Mesenchymal stem cell (in vitro differentiated cells and primary cell): ENCODE data around the gene ACACA.
"Not testable (repeated sequence)": the region's sequence is repeated elsewhere in the genome, so short reads cannot be mapped to it uniquely, and the experiment has no call there.

Experiments used
- DNase-seq: peaks from one replicate; pipeline ENCODE4 v3.0.0-alpha.2; 2013
- H2AFZ ChIP-seq: one replicate; pipeline ENCODE4 v1.6.1; 2013; ENCODE audit warnings: low read depth, mild to moderate bottlenecking, control low read depth, inconsistent platforms, low read length, moderate library complexity
- H2AK5ac ChIP-seq: 2 replicates; pipeline ENCODE4 v1.6.1; 2013; ENCODE audit warnings: low read length, moderate library complexity, mild to moderate bottlenecking, inconsistent platforms; ENCODE audit not compliant: severe bottlenecking
- H2BK120ac ChIP-seq: one replicate; pipeline ENCODE4 v1.6.1; 2013; ENCODE audit warnings: low read depth, mild to moderate bottlenecking, inconsistent platforms, low read length, moderate library complexity
- H2BK12ac ChIP-seq, 2 experiments: one replicate each; pipeline ENCODE4 v1.6.1; 2013; ENCODE audit warnings: inconsistent platforms in 2 of 2, low read length in 2 of 2, mild to moderate bottlenecking in 2 of 2, moderate library complexity in 2 of 2, control low read depth in 1 of 2
- H2BK15ac ChIP-seq: one replicate; pipeline ENCODE4 v1.6.1; 2013; ENCODE audit warnings: mild to moderate bottlenecking, low read depth, inconsistent platforms; ENCODE audit not compliant: poor library complexity, severe bottlenecking
- H2BK5ac ChIP-seq: 2 replicates; pipeline ENCODE4 v1.6.1; 2013; ENCODE audit warnings: low read depth, mild to moderate bottlenecking, low read length, control low read depth, inconsistent platforms; ENCODE audit not compliant: poor library complexity, severe bottlenecking
- H3K14ac ChIP-seq, 2 experiments: one replicate each; pipeline ENCODE4 v1.6.1; 2013; ENCODE audit warnings: inconsistent platforms in 2 of 2, low read length in 2 of 2, control low read depth in 1 of 2, mild to moderate bottlenecking in 1 of 2, moderate library complexity in 1 of 2
- H3K18ac ChIP-seq, 2 experiments: one replicate each; pipeline ENCODE4 v1.6.1; 2013; ENCODE audit warnings: inconsistent platforms in 2 of 2, low read length in 2 of 2, control low read depth in 1 of 2, low read depth in 1 of 2, mild to moderate bottlenecking in 1 of 2
- H3K23ac ChIP-seq, 2 experiments: one replicate each; pipeline ENCODE4 v1.6.1; 2013; ENCODE audit warnings: inconsistent platforms in 2 of 2, low read length in 2 of 2, mild to moderate bottlenecking in 2 of 2, moderate library complexity in 2 of 2, control low read depth in 1 of 2
- H3K27ac ChIP-seq: 2 replicates; pipeline ENCODE4 v1.5.1; 2013; ENCODE audit warnings: mild to moderate bottlenecking, moderate library complexity, low read length, control low read depth, inconsistent platforms; ENCODE audit not compliant: poor library complexity, severe bottlenecking
- H3K27me3 ChIP-seq, 2 experiments: 2 replicates each; pipeline versions ENCODE4 v1.6.1 to v1.7.0; 2013; ENCODE audit warnings: low read length in 2 of 2, mild to moderate bottlenecking in 2 of 2, moderate library complexity in 2 of 2, control low read depth in 1 of 2, inconsistent platforms in 1 of 2; ENCODE audit not compliant: control insufficient read depth in 1 of 2, insufficient read depth in 1 of 2
- H3K36me3 ChIP-seq, 2 experiments: 2 replicates each; pipeline versions ENCODE4 v1.6.1 to v1.7.0; 2013; ENCODE audit warnings: low read length in 2 of 2, control low read depth in 1 of 2, inconsistent platforms in 1 of 2, low read depth in 1 of 2, mild to moderate bottlenecking in 1 of 2; ENCODE audit not compliant: insufficient read depth in 2 of 2, control insufficient read depth in 1 of 2
- H3K4ac ChIP-seq, 2 experiments: one replicate each; pipeline ENCODE4 v1.6.1; 2013; ENCODE audit warnings: inconsistent platforms in 2 of 2, low read length in 2 of 2, mild to moderate bottlenecking in 2 of 2, moderate library complexity in 2 of 2, control low read depth in 1 of 2, low read depth in 1 of 2
- H3K4me1 ChIP-seq: 2 replicates; pipeline ENCODE4 v1.6.1; 2013; ENCODE audit warnings: low read depth, low read length, control low read depth; ENCODE audit not compliant: control insufficient read depth, insufficient read depth
- H3K4me2 ChIP-seq: 2 replicates; pipeline ENCODE4 v1.6.1; 2013; ENCODE audit warnings: low read length, mild to moderate bottlenecking, inconsistent platforms; ENCODE audit not compliant: poor library complexity, severe bottlenecking
- H3K4me3 ChIP-seq, 2 experiments: 2 replicates each; pipeline versions ENCODE4 v1.5.1 to v1.7.0; 2013; ENCODE audit warnings: low read length in 2 of 2, mild to moderate bottlenecking in 2 of 2, control low read depth in 1 of 2, low read depth in 1 of 2; ENCODE audit not compliant: insufficient read depth in 1 of 2
- H3K79me1 ChIP-seq: replicated peaks from 2 replicates; pipeline ENCODE4 v1.6.1; 2013; ENCODE audit warnings: mild to moderate bottlenecking, control low read depth, low read length, inconsistent platforms; ENCODE audit not compliant: poor library complexity, severe bottlenecking
- H3K9ac ChIP-seq: 2 replicates; pipeline ENCODE4 v1.7.0; 2013; ENCODE audit warnings: mild to moderate bottlenecking, low read length, moderate library complexity
- H3K9me3 ChIP-seq: 2 replicates; pipeline ENCODE4 v1.7.0; 2013; ENCODE audit warnings: mild to moderate bottlenecking, low read length; ENCODE audit not compliant: control insufficient read depth
- H4K8ac ChIP-seq: one replicate; pipeline ENCODE4 v1.6.1; 2013; ENCODE audit warnings: inconsistent platforms, mild to moderate bottlenecking, low read length, moderate library complexity
- H4K91ac ChIP-seq: one replicate; pipeline ENCODE4 v1.6.1; 2013; ENCODE audit warnings: mild to moderate bottlenecking, low read length, inconsistent platforms
- WGBS: methylation state at CpG from one replicate; pipeline ENCODE4 v1.1.7; 2013; ENCODE audit warnings: mixed read lengths; 5-methylcytosine and 5-hydroxymethylcytosine counted together

The ACACA gene

DNA sequence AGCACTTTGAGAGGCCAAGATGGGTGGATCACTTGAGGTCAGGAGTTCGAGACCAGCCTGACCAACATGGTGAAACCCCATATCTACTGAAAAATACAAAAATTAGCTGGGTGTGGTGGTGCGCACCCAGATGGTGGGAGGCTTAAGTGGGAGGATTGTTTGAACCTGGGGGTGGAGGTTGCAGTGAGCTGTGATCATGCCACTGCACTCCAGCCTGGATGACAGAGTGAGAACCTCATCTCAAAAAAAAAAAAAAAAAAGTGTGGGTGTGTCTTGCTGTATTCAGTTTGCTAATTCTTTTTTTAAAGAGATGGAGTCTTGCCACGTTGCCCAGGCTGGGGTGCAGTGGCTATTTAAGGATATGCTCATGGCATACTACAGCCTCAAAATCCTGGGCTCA lies 333.2 kb downstream of the ACACA start:
- H3K14ac ChIP-seq, H3K9ac ChIP-seq, H3K18ac ChIP-seq, H3K4me2 ChIP-seq, H2BK5ac ChIP-seq, H4K91ac ChIP-seq, H3K4me1 ChIP-seq, H3K79me1 ChIP-seq, DNase-seq, H2AK5ac ChIP-seq, H3K9me3 ChIP-seq, H3K4ac ChIP-seq, H2AFZ ChIP-seq, H3K4me3 ChIP-seq, H3K27ac ChIP-seq, H3K23ac ChIP-seq, H3K36me3 ChIP-seq, H2BK15ac ChIP-seq, H2BK12ac ChIP-seq, H2BK120ac ChIP-seq, H4K8ac ChIP-seq: not testable (repeated sequence)
- peaks cover 0 to 11% of the 10 kb centered on the region in 2 experiments for H3K27me3 ChIP-seq
- WGBS = 73% methylated on average over 3 of the region's 3 CpGs

- no peak overlapping the region for H2BK12ac ChIP-seq
- no peak overlapping the region for H3K9ac ChIP-seq
- DNase-seq = no peak
- no peak overlapping the region for H2BK120ac ChIP-seq
- H3K79me1 ChIP-seq = no peaks in the 10 kb centered on the region
- H2AK5ac ChIP-seq = no peak overlapping the region
- no peak overlapping the region for H3K27ac ChIP-seq
- no peak overlapping the region for H3K23ac ChIP-seq
- WGBS = 86% methylated on average over 2 of the region's 3 CpGs
- no peak overlapping the region for H4K8ac ChIP-seq
- H3K4me3 ChIP-seq = no peak overlapping the region
- no peaks in the 10 kb centered on the region for H3K9me3 ChIP-seq
- H2AFZ ChIP-seq = no peak overlapping the region
- H3K36me3 ChIP-seq = no peaks in the 10 kb centered on the region
- no peak overlapping the region for H2BK5ac ChIP-seq
- H3K4me2 ChIP-seq = no peak overlapping the region
- no peak overlapping the region for H3K18ac ChIP-seq
- no peak overlapping the region for H4K91ac ChIP-seq
- no peak overlapping the region for H2BK15ac ChIP-seq
- no peak overlapping the region for H3K4ac ChIP-seq
- H3K14ac ChIP-seq = no peak overlapping the region
- H3K4me1 ChIP-seq = peaks cover 9% of the 10 kb centered on the region
- H3K27me3 ChIP-seq = peaks cover 33 to 52% of the 10 kb centered on the region in 2 experiments
These were observed 337.5 kb downstream of the ACACA start for GRCh38 chr17:37069087-37069486.

- H2BK15ac ChIP-seq = no peak overlapping the region
- H3K18ac ChIP-seq = peak overlapping the region in 1 of 2 experiments; percentile 37
- no peak overlapping the region for H3K4me2 ChIP-seq
- H4K8ac ChIP-seq = no peak overlapping the region
- no peaks in the 10 kb centered on the region for H3K9me3 ChIP-seq
- no peak overlapping the region for H2AFZ ChIP-seq
- H2AK5ac ChIP-seq = no peak overlapping the region
- H3K27me3 ChIP-seq = peaks cover 34 to 57% of the 10 kb centered on the region in 2 experiments
- WGBS = 85% methylated on average over 8 of the region's 10 CpGs
- no peak overlapping the region for H2BK12ac ChIP-seq
- H3K9ac ChIP-seq = no peak overlapping the region
- H3K4me1 ChIP-seq = peaks cover 9% of the 10 kb centered on the region
- H3K14ac ChIP-seq = no peak overlapping the region
- no peak overlapping the region for H4K91ac ChIP-seq
- no peak overlapping the region for H3K4ac ChIP-seq
- no peak overlapping the region for H3K23ac ChIP-seq
- H3K36me3 ChIP-seq = no peaks in the 10 kb centered on the region
- no peaks in the 10 kb centered on the region for H3K79me1 ChIP-seq
- DNase-seq = no peak
- no peak overlapping the region for H3K27ac ChIP-seq
- no peak overlapping the region for H2BK5ac ChIP-seq
- no peak overlapping the region for H3K4me3 ChIP-seq
- no peak overlapping the region for H2BK120ac ChIP-seq
These were observed 338.4 kb downstream of the ACACA start for GRCh38 chr17:37068266-37068665.

DNA sequence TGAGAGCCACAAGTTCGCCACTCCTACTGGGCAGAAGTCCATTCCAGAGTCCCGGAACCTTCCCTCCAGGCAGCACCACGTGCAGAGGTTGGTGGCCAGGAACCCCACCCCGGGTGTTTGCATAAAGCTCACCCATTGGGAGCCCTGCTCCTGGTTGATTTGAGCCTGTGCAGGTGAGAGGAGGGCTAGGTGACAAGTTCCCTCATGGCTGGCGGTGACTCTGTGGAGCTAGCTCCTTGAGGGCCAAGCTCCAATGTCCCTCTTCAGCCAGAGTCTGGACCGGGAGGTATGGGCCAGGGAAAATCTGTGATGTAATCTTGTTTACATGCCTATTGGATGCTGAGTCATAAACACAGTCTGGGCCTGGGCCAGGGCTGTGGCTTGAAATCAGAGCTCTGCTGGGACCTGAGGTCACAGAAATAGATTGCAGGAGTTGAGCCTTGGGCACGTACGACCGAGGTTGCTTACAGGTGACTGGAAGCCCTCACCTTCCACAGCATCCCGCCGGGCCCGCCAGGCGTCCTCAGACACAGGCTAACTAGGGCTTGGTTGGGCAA lies 339.0 kb downstream of the ACACA start:
- H4K91ac ChIP-seq = no peak overlapping the region
- no peak overlapping the region for H2BK15ac ChIP-seq
- H3K14ac ChIP-seq = no peak overlapping the region

More for the DNA sequence above, 339.0 kb downstream of the ACACA start:
- DNase-seq = peak; percentile 82
- no peak overlapping the region for H3K23ac ChIP-seq
- H3K4me2 ChIP-seq = no peak overlapping the region
- WGBS = 64% methylated on average over 13 of the region's 13 CpGs
- no peaks in the 10 kb centered on the region for H3K36me3 ChIP-seq
- no peak overlapping the region for H3K4me3 ChIP-seq
- H3K9ac ChIP-seq = no peak overlapping the region
- no peak overlapping the region for H2BK12ac ChIP-seq
- H2AK5ac ChIP-seq = no peak overlapping the region
- peaks cover 34 to 61% of the 10 kb centered on the region in 2 experiments for H3K27me3 ChIP-seq
- no peak overlapping the region for H2BK120ac ChIP-seq
- H3K79me1 ChIP-seq = no peaks in the 10 kb centered on the region
- no peak overlapping the region for H3K4ac ChIP-seq
- no peak overlapping the region for H2AFZ ChIP-seq
- H2BK5ac ChIP-seq = no peak overlapping the region
- H4K8ac ChIP-seq = peak overlapping the region; percentile 10
- no peak overlapping the region for H3K18ac ChIP-seq
- H3K4me1 ChIP-seq = peaks cover 9% of the 10 kb centered on the region
- H3K27ac ChIP-seq = no peak overlapping the region
- no peaks in the 10 kb centered on the region for H3K9me3 ChIP-seq
